Lower leg skin (tissue), 4 donors: Measurements from ENCODE around the gene ZNF341. TPM values are rescaled to one million over a fixed set of nuclear protein-coding genes. Genes with fewer than 3 reads are reported as not detected.

ENCODE experiments used
- DNase-seq, 2 donors: peaks; one replicate each; pipeline ENCODE4 v3.0.0-alpha.2; 2019; ENCODE audit warnings: low spot score in 2 of 2
- H3K4me3 ChIP-seq: fragments of 200-600 bp; sonication (generic); 2 replicates; pipeline ENCODE4 v1.5.1; 2017; ENCODE audit warnings: mild to moderate bottlenecking, low read depth; ENCODE audit not compliant: poor library complexity, severe bottlenecking
- POLR2A ChIP-seq, 2 donors: fragments of 450-650 bp; IDR thresholded peaks; one replicate each; pipeline ENCODE4 v1.6.1; 2016 to 2017; ENCODE audit warnings: antibody characterized with exemption in 2 of 2, mild to moderate bottlenecking in 1 of 2, moderate library complexity in 1 of 2
- WGBS, 2 donors: methylation state at CpG; one replicate each; pipeline ENCODE4 v1.1.5; 2018; 5-methylcytosine and 5-hydroxymethylcytosine counted together
- intact Hi-C: fragments of 100-400 bp; cut with DNase I; formaldehyde crosslinking; loops from one replicate; pipeline ENCODE4 v1.15.0; 2023; ENCODE audit warnings: low total_unique reads
- total RNA-seq, 4 donors: library from RNA; depleted of rRNA; stranded (reverse); fragments of >200 nt; gene quantifications; one replicate each; pipeline ENCODE4 v1.1.0, GENCODE V29; 2016
- TF ChIP-seq, protein P1 (sequence below), 3 donors: fragments of 450-650 bp; IDR thresholded peaks; one replicate each; pipeline ENCODE4 v1.5.1; 2016; ENCODE audit warnings: antibody characterized with exemption in 3 of 3, mild to moderate bottlenecking in 3 of 3, moderate library complexity in 2 of 3

The ZNF341 gene
- total RNA-seq, 4 donors from 2014 or later: 3.5 to 5.4 (median 4.2) TPM

- H3K4me3 ChIP-seq: no peak overlapping the region
- TF ChIP-seq, protein P1, sequence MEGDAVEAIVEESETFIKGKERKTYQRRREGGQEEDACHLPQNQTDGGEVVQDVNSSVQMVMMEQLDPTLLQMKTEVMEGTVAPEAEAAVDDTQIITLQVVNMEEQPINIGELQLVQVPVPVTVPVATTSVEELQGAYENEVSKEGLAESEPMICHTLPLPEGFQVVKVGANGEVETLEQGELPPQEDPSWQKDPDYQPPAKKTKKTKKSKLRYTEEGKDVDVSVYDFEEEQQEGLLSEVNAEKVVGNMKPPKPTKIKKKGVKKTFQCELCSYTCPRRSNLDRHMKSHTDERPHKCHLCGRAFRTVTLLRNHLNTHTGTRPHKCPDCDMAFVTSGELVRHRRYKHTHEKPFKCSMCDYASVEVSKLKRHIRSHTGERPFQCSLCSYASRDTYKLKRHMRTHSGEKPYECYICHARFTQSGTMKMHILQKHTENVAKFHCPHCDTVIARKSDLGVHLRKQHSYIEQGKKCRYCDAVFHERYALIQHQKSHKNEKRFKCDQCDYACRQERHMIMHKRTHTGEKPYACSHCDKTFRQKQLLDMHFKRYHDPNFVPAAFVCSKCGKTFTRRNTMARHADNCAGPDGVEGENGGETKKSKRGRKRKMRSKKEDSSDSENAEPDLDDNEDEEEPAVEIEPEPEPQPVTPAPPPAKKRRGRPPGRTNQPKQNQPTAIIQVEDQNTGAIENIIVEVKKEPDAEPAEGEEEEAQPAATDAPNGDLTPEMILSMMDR (IDR thresholded peaks at IDR 0.05): no peak
- no peak for TF ChIP-seq POLR2A (IDR thresholded peaks at IDR 0.05)
- DNase-seq: no peak
- intact Hi-C loops: no loop called here
- WGBS, 2 donors: 88 to 93% methylated on average over 5 of the region's 5 CpGs
Measured at GRCh38 chr20:33796907-33797544, 65.2 kb downstream of the ZNF341 start.

- no peak for TF ChIP-seq POLR2A (IDR thresholded peaks at IDR 0.05)
- TF ChIP-seq, protein P1 (IDR thresholded peaks at IDR 0.05): no peak
- no peak for DNase-seq
- H3K4me3 ChIP-seq: no peak overlapping the region
- WGBS, 2 donors: 79 to 91% methylated on average over 4 of the region's 4 CpGs
- intact Hi-C loops: no loop called here
Measured at GRCh38 chr20:33798444-33798843, 66.6 kb downstream of the ZNF341 start.

DNA sequence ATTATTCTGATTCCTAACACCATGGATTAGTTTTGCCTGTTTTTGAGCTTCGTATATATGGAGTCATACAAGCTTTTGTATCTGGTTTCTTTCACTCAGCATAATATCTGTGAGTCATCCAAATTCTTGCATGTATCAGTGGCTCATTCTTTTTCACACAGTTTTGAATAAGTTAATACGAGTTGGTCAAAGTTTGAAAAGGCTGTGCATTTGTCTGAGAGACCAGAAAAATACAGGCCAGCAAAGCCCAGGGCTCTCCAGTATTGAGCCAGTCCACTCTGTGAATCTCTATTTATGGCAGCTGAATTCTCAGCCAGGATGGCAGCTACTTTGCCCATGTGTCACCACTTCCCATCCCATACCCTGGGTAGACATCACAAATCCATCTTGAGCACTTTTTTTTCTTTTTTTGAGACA, 72.1 kb downstream of the ZNF341 start:
- intact Hi-C loops: no loop called here
- H3K4me3 ChIP-seq: no peak overlapping the region
- 50 to 55% methylated on average over 2 of the region's 2 CpGs for WGBS, 2 donors
- DNase-seq: no peak
- TF ChIP-seq, protein P1 (IDR thresholded peaks at IDR 0.05): no peak
- TF ChIP-seq POLR2A (IDR thresholded peaks at IDR 0.05): no peak

GRCh38 chr20:33808388-33808787, 76.6 kb downstream of the ZNF341 start:
- intact Hi-C loops: no loop called here
- TF ChIP-seq POLR2A (IDR thresholded peaks at IDR 0.05): no peak
- TF ChIP-seq, protein P1 (IDR thresholded peaks at IDR 0.05): no peak
- 96 to 99% methylated on average over 3 of the region's 3 CpGs for WGBS, 2 donors

GRCh38 chr20:33810259-33810658, 78.5 kb downstream of the ZNF341 start:
- intact Hi-C loops: no loop called here
- DNase-seq: no peak
- no peak overlapping the region for H3K4me3 ChIP-seq
- TF ChIP-seq POLR2A (IDR thresholded peaks at IDR 0.05): no peak
- TF ChIP-seq, protein P1 (IDR thresholded peaks at IDR 0.05): no peak
- 57% methylated on average over 5 of the region's 5 CpGs for WGBS, 2 donors

More at GRCh38 chr20:33808388-33808787, 76.6 kb downstream of the ZNF341 start:
- no peak overlapping the region for H3K4me3 ChIP-seq
- no peak for DNase-seq
